Effector memory CD4-positive, alpha-beta T cell (primary cell): ENCODE measurements around the gene MAGEL2.
"Not testable (repeated sequence)": the region's sequence is repeated elsewhere in the genome, so short reads cannot be mapped to it uniquely, and the experiment has no call there.

ENCODE experiments used
- DNase-seq, 3 donors: peaks; one replicate each; pipeline ENCODE4 v3.0.0-alpha.2; 2020
- H3K27ac ChIP-seq: 2 replicates; pipeline ENCODE4 v1.7.0; 2013; ENCODE audit warnings: mild to moderate bottlenecking, low read length, moderate library complexity; ENCODE audit not compliant: insufficient read depth, poor library complexity, severe bottlenecking
- H3K27me3 ChIP-seq: replicated peaks from 2 replicates; pipeline ENCODE4 v1.7.0; 2013; ENCODE audit warnings: mild to moderate bottlenecking, low read length; ENCODE audit not compliant: insufficient read depth, control insufficient read depth, poor library complexity, severe bottlenecking
- H3K36me3 ChIP-seq: 2 replicates; pipeline ENCODE4 v1.7.0; 2013; ENCODE audit warnings: mild to moderate bottlenecking, low read length, moderate library complexity; ENCODE audit not compliant: control insufficient read depth, insufficient read depth
- H3K4me1 ChIP-seq: 2 replicates; pipeline ENCODE4 v1.7.0; 2013; ENCODE audit warnings: low read length, mild to moderate bottlenecking; ENCODE audit not compliant: control insufficient read depth, insufficient read depth, poor library complexity, severe bottlenecking
- H3K4me3 ChIP-seq: 2 replicates; pipeline ENCODE4 v1.7.0; 2013; ENCODE audit warnings: low read length, low read depth, mild to moderate bottlenecking; ENCODE audit not compliant: insufficient read depth, poor library complexity, severe bottlenecking
- H3K9me3 ChIP-seq: 2 replicates; pipeline ENCODE4 v1.7.0; 2013; ENCODE audit warnings: mild to moderate bottlenecking, low read length, moderate library complexity; ENCODE audit not compliant: control insufficient read depth

MAGEL2 gene

GRCh38 chr15:23616536-23616935 lies 31.1 kb downstream of the MAGEL2 start:
- Histone ChIP-seq H3K27me3 (no peaks in the 10 kb centered on the region), H3K4me3 (no peak overlapping the region), H3K4me1 (no peaks in the 10 kb centered on the region), H3K9me3 (no peaks in the 10 kb centered on the region), H3K36me3 (no peaks in the 10 kb centered on the region), H3K27ac (no peak overlapping the region)
- DNase-seq: no peak

DNA sequence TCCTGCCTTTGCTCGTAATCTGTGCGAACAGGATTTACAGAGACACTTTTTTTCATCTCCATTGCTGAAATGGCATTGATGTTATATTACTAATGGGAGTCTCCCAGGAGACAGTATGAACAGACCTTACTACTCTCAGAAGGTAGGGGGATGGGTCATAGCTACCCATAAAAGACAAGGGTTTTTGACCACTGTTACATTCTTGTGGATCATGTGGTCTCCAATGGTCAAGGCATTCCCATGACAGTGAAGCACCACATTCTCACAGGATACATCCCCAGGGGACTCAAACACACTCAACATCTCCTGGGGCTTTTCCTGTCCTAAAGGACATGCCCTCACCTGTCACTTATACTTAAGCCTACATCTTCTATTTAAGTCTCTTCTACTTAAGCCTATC lies 41.4 kb downstream of the MAGEL2 start:
- no peaks in the 10 kb centered on the region for H3K27me3 ChIP-seq
- H3K9me3 ChIP-seq: no peaks in the 10 kb centered on the region
- no peak overlapping the region for H3K27ac ChIP-seq
- no peaks in the 10 kb centered on the region for H3K4me1 ChIP-seq
- no peak overlapping the region for H3K4me3 ChIP-seq
- no peaks in the 10 kb centered on the region for H3K36me3 ChIP-seq
- DNase-seq: no peak

- Histone ChIP-seq H3K4me3 (no peak overlapping the region), H3K4me1 (no peaks in the 10 kb centered on the region), H3K27me3 (no peaks in the 10 kb centered on the region), H3K9me3 (no peaks in the 10 kb centered on the region), H3K27ac (no peak overlapping the region), H3K36me3 (no peaks in the 10 kb centered on the region)
- no peak for DNase-seq
Observed at GRCh38 chr15:23602124-23602523, 45.5 kb downstream of the MAGEL2 start.

- DNase-seq: no peak
- Histone ChIP-seq H3K4me1 (no peaks in the 10 kb centered on the region), H3K27ac (no peak overlapping the region), H3K36me3 (no peaks in the 10 kb centered on the region), H3K4me3 (no peak overlapping the region), H3K27me3 (no peaks in the 10 kb centered on the region), H3K9me3 (no peaks in the 10 kb centered on the region)
Observed at GRCh38 chr15:23599053-23599452, 48.6 kb downstream of the MAGEL2 start.

GRCh38 chr15:23597278-23597677 lies 50.4 kb downstream of the MAGEL2 start:
- not testable (repeated sequence) for H3K36me3 ChIP-seq, H3K27ac ChIP-seq, H3K4me3 ChIP-seq, H3K27me3 ChIP-seq, H3K4me1 ChIP-seq, DNase-seq, H3K9me3 ChIP-seq

DNA sequence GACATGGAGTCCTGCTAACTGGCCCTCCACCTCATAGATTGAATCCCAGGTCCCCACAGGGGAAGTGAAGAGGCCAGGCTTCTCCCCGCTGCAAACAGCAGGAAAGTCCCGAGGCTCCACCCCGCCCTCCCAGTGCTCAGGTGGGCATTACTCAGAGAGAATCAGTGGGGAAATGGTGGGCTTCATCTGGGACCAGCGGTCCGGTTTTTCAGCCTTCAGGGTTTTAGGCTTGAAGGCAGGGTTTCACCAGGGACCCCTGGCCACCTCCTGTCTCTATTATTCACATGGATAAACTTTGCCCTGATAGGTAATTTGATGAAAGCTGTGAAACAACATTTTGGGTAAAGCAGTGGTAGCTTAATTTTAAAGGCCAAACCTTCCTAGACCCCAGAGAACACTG lies 50.9 kb downstream of the MAGEL2 start:
- Histone ChIP-seq H3K9me3 (no peaks in the 10 kb centered on the region), H3K27me3 (no peaks in the 10 kb centered on the region), H3K4me1 (no peaks in the 10 kb centered on the region), H3K27ac (no peak overlapping the region), H3K4me3 (no peak overlapping the region), H3K36me3 (no peaks in the 10 kb centered on the region)
- DNase-seq: no peak

- Histone ChIP-seq H3K27me3 (no peaks in the 10 kb centered on the region), H3K4me3 (no peak overlapping the region), H3K36me3 (no peaks in the 10 kb centered on the region), H3K9me3 (no peaks in the 10 kb centered on the region), H3K4me1 (no peaks in the 10 kb centered on the region), H3K27ac (no peak overlapping the region)
- no peak for DNase-seq
Observed at GRCh38 chr15:23595368-23595767, 52.3 kb downstream of the MAGEL2 start.

DNA sequence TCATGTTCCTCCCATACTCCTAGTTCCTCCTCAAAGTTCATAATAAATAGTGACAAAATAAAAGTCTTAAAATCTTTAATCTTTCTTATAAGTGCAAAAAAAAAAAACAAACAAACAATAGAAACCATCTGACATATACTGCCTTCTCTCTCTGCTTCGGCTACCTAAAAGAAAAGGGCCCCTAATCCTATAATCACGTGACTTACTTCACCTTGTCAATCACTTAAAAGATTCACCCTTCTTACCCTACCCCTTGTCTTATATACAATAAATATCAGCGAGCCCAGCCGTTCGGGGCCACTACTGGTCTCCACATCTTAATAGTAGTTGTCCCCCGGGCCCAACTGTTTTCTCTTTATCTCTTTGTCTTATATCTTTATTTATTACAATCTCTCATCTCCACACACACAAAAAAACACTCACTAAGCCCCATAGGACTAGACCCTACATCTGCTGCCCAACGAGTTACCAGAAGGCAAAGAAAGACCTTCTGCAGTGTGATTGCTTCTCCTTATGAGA lies 53.4 kb downstream of the MAGEL2 start:
- Histone ChIP-seq H3K27me3 (no peaks in the 10 kb centered on the region), H3K9me3 (no peaks in the 10 kb centered on the region), H3K4me3 (no peak overlapping the region), H3K4me1 (no peaks in the 10 kb centered on the region), H3K36me3 (no peaks in the 10 kb centered on the region), H3K27ac (no peak overlapping the region)
- no peak for DNase-seq
